ENCODE data around the gene GEMIN8.
A peak's percentile ranks its signal among the peaks of the same experiment; 100 is the strongest.

GEMIN8 gene

GRCh38 chrX:14029425-14030173, at the start of gene GEMIN8:
Gene GEMIN8, minus strand, starts transcription at chrX:14029892. Its CDS starts 8,414 bp downstream, at chrX:14021478.
- peak; percentile 87 for DNase-seq

- DNase-seq = no peak
Measured at GRCh38 chrX:14076639-14077038, 46.9 kb upstream of the GEMIN8 start.

GRCh38 chrX:14073556-14073955, 43.9 kb upstream of the GEMIN8 start:
- DNase-seq = no peak

- DNase-seq = no peak
Measured at GRCh38 chrX:14073071-14073470, 43.4 kb upstream of the GEMIN8 start.

- DNase-seq = no peak
Measured at GRCh38 chrX:14065800-14066199, 36.1 kb upstream of the GEMIN8 start.

- DNase-seq = no peak
Measured at GRCh38 chrX:14064626-14065432, 35.1 kb upstream of the GEMIN8 start.

GRCh38 chrX:14062524-14062923, 32.8 kb upstream of the GEMIN8 start:
- no peak for DNase-seq

GRCh38 chrX:14056206-14056605, 26.5 kb upstream of the GEMIN8 start:
- no peak for DNase-seq

- no peak for DNase-seq
Measured at GRCh38 chrX:14051416-14051815, 21.7 kb upstream of the GEMIN8 start.

GRCh38 chrX:14050709-14051108, 21.0 kb upstream of the GEMIN8 start:
- DNase-seq = no peak

GRCh38 chrX:14043209-14043608, 13.5 kb upstream of the GEMIN8 start:
- no peak for DNase-seq

GRCh38 chrX:14039344-14039743, 9.7 kb upstream of the GEMIN8 start:
- no peak for DNase-seq

GRCh38 chrX:14038375-14039085, 8.8 kb upstream of the GEMIN8 start:
- DNase-seq = no peak

GRCh38 chrX:14032406-14032805, 2.7 kb upstream of the GEMIN8 start:
- peak; percentile 36 for DNase-seq

- DNase-seq = no peak
Measured at GRCh38 chrX:14030174-14030530, 460 bp upstream of the GEMIN8 start.

GRCh38 chrX:14029039-14029424, 660 bp downstream of the GEMIN8 start:
- DNase-seq = no peak

- DNase-seq = no peak
Measured at GRCh38 chrX:14028473-14028872, 1.2 kb downstream of the GEMIN8 start.

GRCh38 chrX:14027511-14028019, 2.1 kb downstream of the GEMIN8 start:
- no peak for DNase-seq

- DNase-seq = no peak
Measured at GRCh38 chrX:14027036-14027435, 2.7 kb downstream of the GEMIN8 start.

- no peak for DNase-seq
Measured at GRCh38 chrX:14026121-14026520, 3.6 kb downstream of the GEMIN8 start.

GRCh38 chrX:14022019-14022418, 7.7 kb downstream of the GEMIN8 start:
- DNase-seq = no peak

GRCh38 chrX:14017399-14017798, 12.3 kb downstream of the GEMIN8 start:
- no peak for DNase-seq

- no peak for DNase-seq
Measured at GRCh38 chrX:14015941-14016340, 13.8 kb downstream of the GEMIN8 start.

- no peak for DNase-seq
Measured at GRCh38 chrX:14015294-14015693, 14.4 kb downstream of the GEMIN8 start.

All from NCI-H1417 treated with DMSO at 0.1 percent for 48 hours (cell line).